PC-3 (cell line): ENCODE results near the gene OPRD1.

Experiments used
- CTCF ChIP-seq: fragments of 300-600 bp; sonication (generic); conservative IDR thresholded peaks from 2 replicates; pipeline ENCODE4 v1.5.1; 2017; ENCODE audit warnings: antibody characterized with exemption, low read depth, mild to moderate bottlenecking, low read length
- EZH2phosphoT487 ChIP-seq: fragments of 300-600 bp; sonication (generic); IDR thresholded peaks from 2 replicates; pipeline ENCODE4 v1.6.1; 2018; ENCODE audit warnings: mild to moderate bottlenecking, antibody characterized with exemption, low read length, borderline replicate concordance

- TF ChIP-seq CTCF (no peak), EZH2phosphoT487 (no peak)
These were observed 23.3 kb downstream of the OPRD1 start for GRCh38 chr1:28835237-28835650.
